CD14-positive monocyte (primary cell): ENCODE results near the gene MRRF. TPM values are rescaled to one million over a fixed set of nuclear protein-coding genes. Genes with fewer than 3 reads are reported as not detected.

Source experiments
- DNase-seq, 3 donors: peaks; one replicate each; pipeline ENCODE4 v3.0.0-alpha.2; 2011 to 2022
- H2AFZ ChIP-seq: 2 replicates; pipeline ENCODE4 v1.6.0; 2012; ENCODE audit warnings: mild to moderate bottlenecking, low read depth, low read length, inconsistent platforms; ENCODE audit not compliant: insufficient read depth, poor library complexity, severe bottlenecking
- H3K27ac ChIP-seq, 2 donors: 1 replicate in 1 of 2; 2 replicates in 1 of 2; pipeline ENCODE4 v1.5.1; 2012 to 2013; ENCODE audit warnings: low read length in 2 of 2, control low read depth in 1 of 2, inconsistent platforms in 1 of 2, low read depth in 1 of 2, mild to moderate bottlenecking in 1 of 2
- H3K27me3 ChIP-seq, 2 donors: one replicate each; pipeline versions ENCODE4 v1.6.0 to v1.6.1; 2011 to 2013; ENCODE audit warnings: low read length in 2 of 2; ENCODE audit not compliant: control insufficient read depth in 2 of 2, insufficient read depth in 2 of 2
- H3K36me3 ChIP-seq, 2 donors: replicated peaks in 1 of 2; 1 replicate in 1 of 2; 2 replicates in 1 of 2; pipeline versions ENCODE4 v1.5.1 to v1.6.1; 2012 to 2013; ENCODE audit warnings: low read length in 2 of 2, control low read depth in 1 of 2, inconsistent platforms in 1 of 2, mild to moderate bottlenecking in 1 of 2; ENCODE audit not compliant: insufficient read depth in 2 of 2, control insufficient read depth in 1 of 2
- H3K4me1 ChIP-seq, 2 donors: 1 replicate in 1 of 2; 2 replicates in 1 of 2; pipeline versions ENCODE4 v1.5.1 to v1.6.1; 2012 to 2013; ENCODE audit warnings: low read length in 2 of 2, control low read depth in 1 of 2, inconsistent platforms in 1 of 2, mild to moderate bottlenecking in 1 of 2, moderate library complexity in 1 of 2; ENCODE audit not compliant: insufficient read depth in 2 of 2, control insufficient read depth in 1 of 2
- H3K4me2 ChIP-seq: replicated peaks from 2 replicates; pipeline ENCODE3; 2012; ENCODE audit warnings: low read length, moderate library complexity, mild to moderate bottlenecking; ENCODE audit not compliant: poor library complexity, severe bottlenecking; ENCODE audit errors: extremely low read depth
- H3K4me3 ChIP-seq, 3 experiments: fragments of 200-600 bp in 1 of 3; sonication (generic) in 1 of 3; replicated peaks in 1 of 3; 1 replicate in 2 of 3; 2 replicates in 1 of 3; pipeline ENCODE4 v1.5.1; 2011 to 2013; ENCODE audit warnings: low read length in 3 of 3, mild to moderate bottlenecking in 3 of 3, control low read depth in 2 of 3, low read depth in 2 of 3, inconsistent platforms in 1 of 3, moderate library complexity in 1 of 3
- H3K79me2 ChIP-seq: 2 replicates; pipeline ENCODE4 v1.6.0; 2012; ENCODE audit warnings: mild to moderate bottlenecking, control low read depth, inconsistent platforms, low read length, moderate library complexity; ENCODE audit not compliant: insufficient read depth
- H3K9ac ChIP-seq: 2 replicates; pipeline ENCODE4 v1.6.0; 2017; ENCODE audit warnings: low read length, mild to moderate bottlenecking; ENCODE audit not compliant: insufficient read depth, poor library complexity, severe bottlenecking
- H3K9me3 ChIP-seq, 2 donors: replicated peaks in 1 of 2; 1 replicate in 1 of 2; 2 replicates in 1 of 2; pipeline versions ENCODE4 v1.5.1 to v1.6.1; 2012 to 2013; ENCODE audit warnings: low read length in 2 of 2, control low read depth in 1 of 2; ENCODE audit not compliant: control insufficient read depth in 1 of 2, insufficient read depth in 1 of 2
- H4K20me1 ChIP-seq: 2 replicates; pipeline ENCODE4 v1.6.0; 2012; ENCODE audit warnings: mild to moderate bottlenecking, low read length, control low read depth, moderate library complexity; ENCODE audit not compliant: insufficient read depth
- H3K27ac Mint-ChIP-seq, 7 donors: one replicate each; pipeline ENCODE4 v1.8.0; 2020; ENCODE audit warnings: mild to moderate bottlenecking in 7 of 7, mixed read lengths in 7 of 7, moderate library complexity in 6 of 7, inconsistent platforms in 2 of 7
- H3K27me3 Mint-ChIP-seq, 3 donors: one replicate each; pipeline ENCODE4 v1.8.0; 2021 to 2022; ENCODE audit warnings: low read depth in 3 of 3, mild to moderate bottlenecking in 3 of 3, mixed read lengths in 3 of 3, moderate library complexity in 3 of 3, inconsistent platforms in 1 of 3
- H3K36me3 Mint-ChIP-seq, 2 donors: one replicate each; pipeline ENCODE4 v1.8.0; 2020; ENCODE audit warnings: mixed read lengths in 2 of 2, inconsistent platforms in 1 of 2, mild to moderate bottlenecking in 1 of 2
- H3K4me1 Mint-ChIP-seq: one replicate; pipeline ENCODE4 v1.8.0; 2020; ENCODE audit warnings: mild to moderate bottlenecking, mixed read lengths
- H3K4me3 Mint-ChIP-seq, 2 donors: one replicate each; pipeline ENCODE4 v1.8.0; 2020; ENCODE audit warnings: mild to moderate bottlenecking in 2 of 2, mixed read lengths in 2 of 2, moderate library complexity in 1 of 2
- H3K9me3 Mint-ChIP-seq, 7 donors: one replicate each; pipeline ENCODE4 v1.8.0; 2020 to 2022; ENCODE audit warnings: mixed read lengths in 7 of 7, mild to moderate bottlenecking in 6 of 7, moderate library complexity in 6 of 7, inconsistent platforms in 2 of 7
- WGBS: methylation state at CpG from one replicate; pipeline ENCODE4 v1.1.5; 2013; ENCODE audit warnings: missing lambda C conversion rate; ENCODE audit not compliant: insufficient coverage; 5-methylcytosine and 5-hydroxymethylcytosine counted together
- intact Hi-C, 2 donors: fragments of 100-400 bp; cut with micrococcal nuclease; formaldehyde crosslinking; loops; one replicate each; pipeline versions ENCODE4 v1.15.0 to v1.15.1; 2023
- polyA plus RNA-seq, 3 donors: library from polyadenylated mRNA; depleted of rRNA in 1 of 3; unstranded in 2 of 3; stranded (reverse) in 1 of 3; fragments of 300-500 nt in 2 of 3; fragments of >200 nt in 1 of 3; fragmentation: Illumina TruSeq in 2 of 3; gene quantifications; 1 replicate in 2 of 3; 2 replicates in 1 of 3; pipeline ENCODE4 v1.2.3, GENCODE V29; 2012 to 2021
- TF ChIP-seq, protein P1 (sequence below): fragments of 200-600 bp; IDR thresholded peaks from one replicate; pipeline ENCODE4 v1.8.0; 2022; ENCODE audit warnings: antibody characterized with exemption, mild to moderate bottlenecking

MRRF gene
- polyA plus RNA-seq, 3 donors: 16.0 to 34.4 (median 16.2) TPM

DNA sequence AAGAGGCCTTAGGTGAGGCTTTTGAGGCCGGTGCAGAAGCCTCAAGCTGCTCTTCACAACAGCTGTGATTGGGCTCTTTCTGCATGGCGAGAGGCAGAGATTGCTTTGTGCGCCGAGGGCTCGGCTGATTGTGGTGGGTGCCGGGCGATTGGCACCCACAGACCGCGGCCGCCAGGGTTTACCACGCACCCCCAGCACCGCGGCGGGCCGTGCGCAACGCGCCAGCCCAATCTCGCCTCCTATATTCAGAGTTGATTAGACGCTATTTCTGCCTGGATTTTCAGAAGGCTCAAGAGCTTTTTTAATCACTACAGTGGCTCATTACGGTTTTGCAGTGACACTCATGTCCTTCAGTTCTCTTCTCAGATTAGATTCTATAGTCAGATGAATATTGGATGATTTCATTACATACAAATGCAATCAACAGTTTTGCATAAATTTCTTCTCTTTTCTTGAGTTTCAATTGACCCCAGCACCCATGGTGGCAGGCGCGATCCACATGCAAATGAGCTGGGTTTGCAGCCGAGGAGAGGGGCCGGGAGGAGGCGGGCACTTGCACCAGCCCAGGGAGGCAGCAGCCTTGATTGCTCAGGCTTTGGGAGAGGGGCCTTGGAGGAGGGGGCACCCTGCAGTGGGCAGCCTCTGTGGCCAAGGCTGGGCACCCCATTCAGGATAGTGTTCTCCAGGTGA lies 72.3 kb downstream of the MRRF start:
- H2AFZ ChIP-seq: no peak overlapping the region
- no peaks in the 10 kb centered on the region for H4K20me1 ChIP-seq
- no peak overlapping the region for H3K4me2 ChIP-seq
- Mint-ChIP-seq H3K27me3 (peaks cover 0 to 9% (median 0%) of the 10 kb centered on the region in 3 donors), H3K4me3 (no peak overlapping the region), H3K9me3 (no peaks in the 10 kb centered on the region), H3K27ac (peak overlapping the region in 1 of 7 donors; percentile 49), H3K4me1 (peaks cover 4% of the 10 kb centered on the region), H3K36me3 (no peaks in the 10 kb centered on the region)
- TF ChIP-seq, protein P1, sequence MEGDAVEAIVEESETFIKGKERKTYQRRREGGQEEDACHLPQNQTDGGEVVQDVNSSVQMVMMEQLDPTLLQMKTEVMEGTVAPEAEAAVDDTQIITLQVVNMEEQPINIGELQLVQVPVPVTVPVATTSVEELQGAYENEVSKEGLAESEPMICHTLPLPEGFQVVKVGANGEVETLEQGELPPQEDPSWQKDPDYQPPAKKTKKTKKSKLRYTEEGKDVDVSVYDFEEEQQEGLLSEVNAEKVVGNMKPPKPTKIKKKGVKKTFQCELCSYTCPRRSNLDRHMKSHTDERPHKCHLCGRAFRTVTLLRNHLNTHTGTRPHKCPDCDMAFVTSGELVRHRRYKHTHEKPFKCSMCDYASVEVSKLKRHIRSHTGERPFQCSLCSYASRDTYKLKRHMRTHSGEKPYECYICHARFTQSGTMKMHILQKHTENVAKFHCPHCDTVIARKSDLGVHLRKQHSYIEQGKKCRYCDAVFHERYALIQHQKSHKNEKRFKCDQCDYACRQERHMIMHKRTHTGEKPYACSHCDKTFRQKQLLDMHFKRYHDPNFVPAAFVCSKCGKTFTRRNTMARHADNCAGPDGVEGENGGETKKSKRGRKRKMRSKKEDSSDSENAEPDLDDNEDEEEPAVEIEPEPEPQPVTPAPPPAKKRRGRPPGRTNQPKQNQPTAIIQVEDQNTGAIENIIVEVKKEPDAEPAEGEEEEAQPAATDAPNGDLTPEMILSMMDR: no peak
- no peaks in the 10 kb centered on the region for H3K27me3 ChIP-seq
- DNase-seq: no peak
- no peaks in the 10 kb centered on the region for H3K9me3 ChIP-seq
- H3K79me2 ChIP-seq: no peaks in the 10 kb centered on the region
- H3K9ac ChIP-seq: no peak overlapping the region
- intact Hi-C loops: no loop called here
- H3K4me3 ChIP-seq: no peak overlapping the region
- H3K4me1 ChIP-seq: no peaks in the 10 kb centered on the region
- no peak overlapping the region for H3K27ac ChIP-seq
- 86% methylated on average over 22 of the region's 26 CpGs for WGBS
- H3K36me3 ChIP-seq: no peaks in the 10 kb centered on the region

- no peak overlapping the region for H3K4me2 ChIP-seq
- H4K20me1 ChIP-seq: no peaks in the 10 kb centered on the region
- no peaks in the 10 kb centered on the region for H3K36me3 ChIP-seq
- no peak overlapping the region for H3K27ac Mint-ChIP-seq
- H3K9me3 Mint-ChIP-seq: no peaks in the 10 kb centered on the region
- WGBS: 100% methylated on average over 1 of the region's 4 CpGs
- DNase-seq: no peak
- TF ChIP-seq, protein P1: no peak
- H3K9ac ChIP-seq: no peak overlapping the region
- no peaks in the 10 kb centered on the region for H3K4me1 ChIP-seq
- H3K9me3 ChIP-seq: no peaks in the 10 kb centered on the region
- H3K27ac ChIP-seq: no peak overlapping the region
- no peaks in the 10 kb centered on the region for H3K27me3 ChIP-seq
- no peaks in the 10 kb centered on the region for H3K36me3 Mint-ChIP-seq
- no peak overlapping the region for H2AFZ ChIP-seq
- peaks cover 0 to 9% (median 0%) of the 10 kb centered on the region in 3 donors for H3K27me3 Mint-ChIP-seq
- H3K4me3 Mint-ChIP-seq: no peak overlapping the region
- H3K4me3 ChIP-seq: no peak overlapping the region
- peaks cover 4% of the 10 kb centered on the region for H3K4me1 Mint-ChIP-seq
- intact Hi-C loops: no loop called here
- H3K79me2 ChIP-seq: no peaks in the 10 kb centered on the region
Measured at GRCh38 chr9:122337556-122337929, 72.9 kb downstream of the MRRF start.
